Measurements from ENCODE around the gene EXOC4.

Gene EXOC4

GRCh38 chr7:134051020-134051419 lies 798.1 kb downstream of the EXOC4 start:
- no peak for TF ChIP-seq CTCF (IDR thresholded peaks at IDR 0.05; ENCODE audit: low read depth, low read length, missing control alignments)
- DNase-seq (ENCODE audit: low read depth) = no peak
- H3K4me3 ChIP-seq (ENCODE audit: low read depth, low read length) = no peak overlapping the region
- in situ Hi-C loops (cut with HindIII; ENCODE audit: low sequenced_read_pairs) = no loop called here

GRCh38 chr7:134056816-134057215 lies 803.9 kb downstream of the EXOC4 start:
- H3K4me3 ChIP-seq (ENCODE audit: low read depth, low read length) = no peak overlapping the region
- in situ Hi-C loops (cut with HindIII; ENCODE audit: low sequenced_read_pairs) = no loop called here
- DNase-seq (ENCODE audit: low read depth) = no peak
- no peak for TF ChIP-seq CTCF (IDR thresholded peaks at IDR 0.05; ENCODE audit: low read depth, low read length, missing control alignments)

- no peak for DNase-seq (ENCODE audit: low read depth)
- H3K4me3 ChIP-seq (ENCODE audit: low read depth, low read length) = no peak overlapping the region
- in situ Hi-C loops (cut with HindIII; ENCODE audit: low sequenced_read_pairs) = no loop called here
- no peak for TF ChIP-seq CTCF (IDR thresholded peaks at IDR 0.05; ENCODE audit: low read depth, low read length, missing control alignments)
Observed at GRCh38 chr7:134058521-134058920, 805.6 kb downstream of the EXOC4 start.

GRCh38 chr7:134058980-134059379 lies 806.1 kb downstream of the EXOC4 start:
- H3K4me3 ChIP-seq (ENCODE audit: low read depth, low read length) = no peak overlapping the region
- in situ Hi-C loops (cut with HindIII; ENCODE audit: low sequenced_read_pairs) = no loop called here
- no peak for TF ChIP-seq CTCF (IDR thresholded peaks at IDR 0.05; ENCODE audit: low read depth, low read length, missing control alignments)
- no peak for DNase-seq (ENCODE audit: low read depth)

GRCh38 chr7:134059921-134060320 lies 807.0 kb downstream of the EXOC4 start:
- in situ Hi-C loops (cut with HindIII; ENCODE audit: low sequenced_read_pairs) = no loop called here
- no peak for DNase-seq (ENCODE audit: low read depth)
- H3K4me3 ChIP-seq (ENCODE audit: low read depth, low read length) = no peak overlapping the region
- no peak for TF ChIP-seq CTCF (IDR thresholded peaks at IDR 0.05; ENCODE audit: low read depth, low read length, missing control alignments)

GRCh38 chr7:134060874-134061273 lies 808.0 kb downstream of the EXOC4 start:
- no peak overlapping the region for H3K4me3 ChIP-seq (ENCODE audit: low read depth, low read length)
- DNase-seq (ENCODE audit: low read depth) = no peak
- in situ Hi-C loops (cut with HindIII; ENCODE audit: low sequenced_read_pairs) = no loop called here
- no peak for TF ChIP-seq CTCF (IDR thresholded peaks at IDR 0.05; ENCODE audit: low read depth, low read length, missing control alignments)

GRCh38 chr7:134062460-134062859 lies 809.6 kb downstream of the EXOC4 start:
- no peak for DNase-seq (ENCODE audit: low read depth)
- H3K4me3 ChIP-seq (ENCODE audit: low read depth, low read length) = no peak overlapping the region
- no peak for TF ChIP-seq CTCF (IDR thresholded peaks at IDR 0.05; ENCODE audit: low read depth, low read length, missing control alignments)
- in situ Hi-C loops (cut with HindIII; ENCODE audit: low sequenced_read_pairs) = no loop called here

Measured in astrocyte of the cerebellum (primary cell).